GM19372 (cell line): ENCODE results near the gene PCK2.

ENCODE experiments used
- ATAC-seq: cut with Tn5 transposase; IDR thresholded peaks from one replicate; pipeline ENCODE4 v1.9.1; 2021; ENCODE audit warnings: mild to moderate bottlenecking, low read depth, moderate library complexity; ENCODE audit not compliant: unreplicated experiment

Gene PCK2

DNA sequence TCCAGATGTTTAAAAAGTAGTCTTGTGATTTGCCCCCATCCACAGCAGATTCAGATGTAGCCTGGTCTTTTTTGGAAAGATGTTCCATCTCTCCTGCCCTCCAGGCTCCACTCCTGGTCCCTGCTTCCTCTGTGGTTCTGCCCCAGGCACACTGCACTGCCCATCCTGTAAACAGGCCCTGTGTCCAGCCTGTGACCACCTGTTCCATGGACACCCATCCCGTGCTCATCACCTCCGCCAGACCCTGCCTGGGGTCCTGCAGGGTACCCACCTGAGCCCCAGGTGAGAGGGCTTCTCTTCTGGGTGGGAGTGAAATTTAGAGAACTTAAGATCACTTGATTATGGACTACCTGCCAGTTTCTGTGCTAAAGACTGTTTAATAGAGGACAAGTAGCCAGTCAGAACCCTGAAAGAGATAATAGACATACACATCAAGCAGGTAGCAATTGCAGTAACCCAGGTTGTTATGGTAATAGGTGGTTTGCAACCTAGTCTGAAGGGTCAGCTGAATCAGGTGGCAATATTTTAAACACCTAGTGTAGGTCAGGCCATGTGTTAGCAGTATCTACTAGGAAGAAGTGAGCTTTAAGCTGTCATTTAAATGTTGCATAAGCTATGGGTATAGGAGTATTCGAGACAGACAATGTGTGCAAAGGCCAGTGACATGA, 55.3 kb downstream of the PCK2 start:
- ATAC-seq = no peak

DNA sequence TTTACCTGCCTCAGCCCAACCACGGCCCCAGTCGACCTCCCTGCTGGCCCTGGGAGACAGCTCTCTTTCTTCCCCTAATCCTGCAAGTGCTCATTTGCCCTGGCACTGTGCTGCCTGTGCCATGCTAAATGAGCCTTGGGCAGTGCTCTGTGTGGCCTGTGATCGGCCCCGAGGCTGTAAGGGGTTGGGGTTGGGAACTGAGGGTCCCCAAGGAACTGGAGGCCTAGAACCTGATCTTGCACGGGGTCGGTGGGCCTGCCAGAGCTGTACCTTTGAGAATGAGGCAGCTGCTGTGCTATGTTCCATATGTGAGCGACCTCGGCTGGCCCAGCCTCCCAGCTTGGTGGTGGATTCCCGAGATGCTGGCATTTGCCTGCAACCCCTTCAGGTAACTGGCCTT, 56.0 kb downstream of the PCK2 start:
- ATAC-seq = no peak

DNA sequence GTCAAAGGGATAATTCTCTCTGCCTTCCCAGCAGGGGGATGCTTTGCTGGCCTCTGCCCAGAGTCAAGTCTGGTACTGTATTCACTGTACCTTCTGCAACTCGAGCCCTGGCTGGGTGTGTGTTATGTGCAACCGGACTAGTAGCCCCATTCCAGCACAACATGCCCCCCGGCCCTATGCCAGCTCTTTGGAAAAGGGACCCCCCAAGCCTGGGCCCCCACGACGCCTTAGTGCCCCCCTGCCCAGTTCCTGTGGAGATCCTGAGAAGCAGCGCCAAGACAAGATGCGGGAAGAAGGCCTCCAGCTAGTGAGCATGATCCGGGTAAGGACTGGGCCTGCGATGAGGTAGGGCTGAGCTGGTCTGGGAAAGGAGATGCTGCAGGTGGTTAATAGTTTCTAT, 56.5 kb downstream of the PCK2 start:
- ATAC-seq = no peak

DNA sequence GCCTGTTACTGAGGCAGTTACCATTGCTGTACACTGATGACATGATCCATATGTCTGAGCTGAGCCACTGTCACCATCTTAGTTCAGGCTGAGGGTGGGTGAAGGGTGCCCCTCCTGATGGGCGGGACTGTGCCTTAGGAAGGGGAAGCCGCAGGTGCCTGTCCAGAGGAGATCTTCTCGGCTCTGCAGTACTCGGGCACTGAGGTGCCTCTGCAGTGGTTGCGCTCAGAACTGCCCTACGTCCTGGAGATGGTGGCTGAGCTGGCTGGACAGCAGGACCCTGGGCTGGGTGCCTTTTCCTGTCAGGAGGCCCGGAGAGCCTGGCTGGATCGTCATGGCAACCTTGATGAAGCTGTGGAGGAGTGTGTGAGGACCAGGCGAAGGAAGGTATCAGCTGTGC, 56.9 kb downstream of the PCK2 start:
- no peak for ATAC-seq

DNA sequence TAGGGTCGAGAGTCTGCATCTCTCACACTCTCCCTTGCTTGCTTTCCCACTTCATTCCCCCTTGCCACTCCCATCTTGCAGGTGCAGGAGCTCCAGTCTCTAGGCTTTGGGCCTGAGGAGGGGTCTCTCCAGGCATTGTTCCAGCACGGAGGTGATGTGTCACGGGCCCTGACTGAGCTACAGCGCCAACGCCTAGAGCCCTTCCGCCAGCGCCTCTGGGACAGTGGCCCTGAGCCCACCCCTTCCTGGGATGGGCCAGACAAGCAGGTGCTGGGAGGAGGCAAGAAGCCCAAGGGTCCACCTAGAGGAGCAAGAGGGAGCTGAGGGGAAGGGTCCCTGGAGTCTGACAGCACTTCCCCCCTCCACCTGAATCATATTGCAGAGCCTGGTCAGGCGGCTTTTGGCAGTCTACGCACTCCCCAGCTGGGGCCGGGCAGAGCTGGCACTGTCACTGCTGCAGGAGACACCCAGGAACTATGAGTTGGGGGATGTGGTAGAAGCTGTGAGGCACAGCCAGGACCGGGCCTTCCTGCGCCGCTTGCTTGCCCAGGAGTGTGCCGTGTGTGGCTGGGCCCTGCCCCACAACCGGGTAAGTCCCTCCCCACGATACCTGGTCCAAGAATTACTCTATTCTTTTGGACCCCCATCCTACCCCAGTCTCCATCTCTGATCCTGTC, 57.4 kb downstream of the PCK2 start:
- no peak for ATAC-seq
